Neural progenitor cell (in vitro differentiated cells): ENCODE measurements around the gene RND1. TPM values are rescaled to one million over a fixed set of nuclear protein-coding genes. Genes with fewer than 3 reads are reported as not detected.
"Not testable (repeated sequence)": the region's sequence is repeated elsewhere in the genome, so short reads cannot be mapped to it uniquely, and the experiment has no call there.

Experiments
- DNase-seq: peaks from one replicate; pipeline ENCODE4 v3.0.0-alpha.2; 2016; ENCODE audit warnings: low spot score
- H2AFZ ChIP-seq: fragments of 200-600 bp; sonication (generic); replicated peaks from 2 replicates; pipeline ENCODE4 v1.6.1; 2016; ENCODE audit warnings: antibody characterized with exemption
- H3F3A ChIP-seq: fragments of 200-600 bp; sonication (generic); 2 replicates; pipeline ENCODE4 v1.6.1; 2016; ENCODE audit warnings: antibody characterized with exemption, low read depth
- H3K27ac ChIP-seq: fragments of 200-600 bp; sonication (generic); 2 replicates; pipeline ENCODE4 v1.5.1; 2016; ENCODE audit warnings: mild to moderate bottlenecking
- H3K27me3 ChIP-seq: fragments of 200-600 bp; sonication (generic); 2 replicates; pipeline ENCODE4 v1.6.1; 2016; ENCODE audit warnings: mild to moderate bottlenecking, moderate library complexity
- H3K36me3 ChIP-seq: fragments of 200-600 bp; sonication (generic); 2 replicates; pipeline ENCODE4 v1.5.1; 2016
- H3K4me1 ChIP-seq: fragments of 200-600 bp; sonication (generic); 2 replicates; pipeline ENCODE4 v1.6.1; 2016; ENCODE audit warnings: mixed run types
- H3K4me2 ChIP-seq: fragments of 200-600 bp; sonication (generic); 2 replicates; pipeline ENCODE4 v1.6.1; 2016
- H3K4me3 ChIP-seq: fragments of 200-600 bp; sonication (generic); 2 replicates; pipeline ENCODE4 v1.5.1; 2016
- H3K79me2 ChIP-seq: fragments of 200-600 bp; sonication (generic); 2 replicates; pipeline ENCODE4 v1.6.1; 2016; ENCODE audit warnings: low read depth
- H3K9ac ChIP-seq: fragments of 200-600 bp; sonication (generic); 2 replicates; pipeline ENCODE4 v1.6.1; 2016
- H3K9me3 ChIP-seq: fragments of 200-600 bp; sonication (generic); 2 replicates; pipeline ENCODE4 v1.5.1; 2016; ENCODE audit warnings: low read depth
- H4K20me1 ChIP-seq: fragments of 200-600 bp; sonication (generic); 2 replicates; pipeline ENCODE4 v1.6.1; 2016; ENCODE audit warnings: low read depth
- H3K27ac Mint-ChIP-seq: 3 replicates; pipeline ENCODE4 v1.8.0; 2021; ENCODE audit warnings: mixed read lengths
- H3K27me3 Mint-ChIP-seq: 2 replicates; pipeline ENCODE4 v1.8.0; 2022; ENCODE audit warnings: low read depth, mild to moderate bottlenecking, inconsistent platforms, moderate library complexity, mixed read lengths; ENCODE audit not compliant: insufficient read depth
- H3K36me3 Mint-ChIP-seq: 3 replicates; pipeline ENCODE4 v1.8.0; 2021; ENCODE audit warnings: mixed read lengths
- H3K4me1 Mint-ChIP-seq: 3 replicates; pipeline ENCODE4 v1.8.0; 2021; ENCODE audit warnings: mixed read lengths
- H3K4me3 Mint-ChIP-seq: 3 replicates; pipeline ENCODE4 v1.8.0; 2021; ENCODE audit warnings: mild to moderate bottlenecking, moderate library complexity, mixed read lengths
- H3K9me3 Mint-ChIP-seq: 3 replicates; pipeline ENCODE4 v1.8.0; 2020; ENCODE audit warnings: mixed read lengths
- EZH2 ChIP-seq: fragments of 200-600 bp; sonication (generic); IDR thresholded peaks from 2 replicates; pipeline ENCODE4 v1.6.1; 2017; ENCODE audit warnings: antibody characterized with exemption, mild to moderate bottlenecking, moderate library complexity
- EZH2phosphoT487 ChIP-seq: fragments of 200-600 bp; sonication (generic); IDR thresholded peaks from 2 replicates; pipeline ENCODE4 v1.6.1; 2017; ENCODE audit warnings: antibody characterized with exemption
- total RNA-seq: library from RNA; depleted of rRNA; stranded (reverse); fragments of >200 nt; gene quantifications from 2 replicates; pipeline ENCODE4 v1.2.3, GENCODE V29; 2015; ENCODE audit warnings: low replicate concordance
- TF ChIP-seq, protein P1 (sequence below): fragments of 200-600 bp; sonication (generic); IDR thresholded peaks from 2 replicates; pipeline ENCODE4 v1.5.1; 2017; ENCODE audit warnings: antibody characterized with exemption, mild to moderate bottlenecking

Gene RND1
- total RNA-seq, 1 donor from 2014 or later, result 9.8 TPM

- no peaks in the 10 kb centered on the region for H3K79me2 ChIP-seq
- Mint-ChIP-seq H3K27ac (no peak overlapping the region), H3K27me3 (peaks cover 16% of the 10 kb centered on the region), H3K4me1 (peaks cover 40% of the 10 kb centered on the region), H3K36me3 (no peaks in the 10 kb centered on the region), H3K4me3 (no peak overlapping the region), H3K9me3 (no peaks in the 10 kb centered on the region)
- H3K4me1 ChIP-seq, result peaks cover 35% of the 10 kb centered on the region
- no peak for DNase-seq
- H3K27me3 ChIP-seq, result no peaks in the 10 kb centered on the region
- H2AFZ ChIP-seq, result no peak overlapping the region
- H3K4me3 ChIP-seq, result no peak overlapping the region
- H3K27ac ChIP-seq, result no peak overlapping the region
- H3K4me2 ChIP-seq, result no peak overlapping the region
- H4K20me1 ChIP-seq, result no peaks in the 10 kb centered on the region
- H3K36me3 ChIP-seq, result no peaks in the 10 kb centered on the region
- H3K9ac ChIP-seq, result no peak overlapping the region
- TF ChIP-seq EZH2 (no peak), EZH2phosphoT487 (no peak)
- TF ChIP-seq, protein P1, sequence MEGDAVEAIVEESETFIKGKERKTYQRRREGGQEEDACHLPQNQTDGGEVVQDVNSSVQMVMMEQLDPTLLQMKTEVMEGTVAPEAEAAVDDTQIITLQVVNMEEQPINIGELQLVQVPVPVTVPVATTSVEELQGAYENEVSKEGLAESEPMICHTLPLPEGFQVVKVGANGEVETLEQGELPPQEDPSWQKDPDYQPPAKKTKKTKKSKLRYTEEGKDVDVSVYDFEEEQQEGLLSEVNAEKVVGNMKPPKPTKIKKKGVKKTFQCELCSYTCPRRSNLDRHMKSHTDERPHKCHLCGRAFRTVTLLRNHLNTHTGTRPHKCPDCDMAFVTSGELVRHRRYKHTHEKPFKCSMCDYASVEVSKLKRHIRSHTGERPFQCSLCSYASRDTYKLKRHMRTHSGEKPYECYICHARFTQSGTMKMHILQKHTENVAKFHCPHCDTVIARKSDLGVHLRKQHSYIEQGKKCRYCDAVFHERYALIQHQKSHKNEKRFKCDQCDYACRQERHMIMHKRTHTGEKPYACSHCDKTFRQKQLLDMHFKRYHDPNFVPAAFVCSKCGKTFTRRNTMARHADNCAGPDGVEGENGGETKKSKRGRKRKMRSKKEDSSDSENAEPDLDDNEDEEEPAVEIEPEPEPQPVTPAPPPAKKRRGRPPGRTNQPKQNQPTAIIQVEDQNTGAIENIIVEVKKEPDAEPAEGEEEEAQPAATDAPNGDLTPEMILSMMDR, result no peak
- no peaks in the 10 kb centered on the region for H3K9me3 ChIP-seq
- peaks cover 28% of the 10 kb centered on the region for H3F3A ChIP-seq
These were observed 12.9 kb upstream of the RND1 start for GRCh38 chr12:48878548-48878947.

- Mint-ChIP-seq H3K36me3 (no peaks in the 10 kb centered on the region), H3K27me3 (peaks cover 16% of the 10 kb centered on the region), H3K9me3 (no peaks in the 10 kb centered on the region), H3K4me1 (peaks cover 28% of the 10 kb centered on the region), H3K4me3 (no peak overlapping the region), H3K27ac (no peak overlapping the region)
- peaks cover 3% of the 10 kb centered on the region for H3F3A ChIP-seq
- H3K4me2 ChIP-seq, result no peak overlapping the region
- H3K79me2 ChIP-seq, result no peaks in the 10 kb centered on the region
- no peak overlapping the region for H3K27ac ChIP-seq
- H3K9ac ChIP-seq, result no peak overlapping the region
- no peak for TF ChIP-seq EZH2
- no peak for TF ChIP-seq EZH2phosphoT487
- TF ChIP-seq, protein P1, result no peak
- H3K4me3 ChIP-seq, result no peak overlapping the region
- no peaks in the 10 kb centered on the region for H3K9me3 ChIP-seq
- DNase-seq, result no peak
- H2AFZ ChIP-seq, result no peak overlapping the region
- no peaks in the 10 kb centered on the region for H4K20me1 ChIP-seq
- H3K27me3 ChIP-seq, result no peaks in the 10 kb centered on the region
- H3K36me3 ChIP-seq, result no peaks in the 10 kb centered on the region
- peaks cover 10% of the 10 kb centered on the region for H3K4me1 ChIP-seq
These were observed 10.4 kb upstream of the RND1 start for GRCh38 chr12:48875944-48876515.

DNA sequence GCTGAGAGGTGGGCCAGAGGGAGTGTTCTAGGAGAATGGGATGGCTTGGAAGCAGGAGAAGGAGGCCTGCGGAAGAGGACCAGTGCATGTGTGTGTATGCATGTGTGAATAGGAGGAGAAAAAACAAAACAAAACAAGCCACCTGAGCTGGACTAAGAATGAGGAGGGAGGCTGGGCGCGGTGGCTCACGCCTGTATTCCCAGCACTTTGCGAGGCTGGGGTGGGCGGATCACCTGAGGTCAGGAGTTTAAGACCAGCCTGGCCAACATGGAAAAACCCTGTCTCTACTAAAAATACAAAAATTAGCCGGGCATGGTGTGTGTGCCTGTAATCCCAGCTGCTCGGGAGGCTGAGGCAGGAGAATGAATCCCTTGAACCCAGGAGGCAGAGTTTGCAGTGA lies 7.9 kb upstream of the RND1 start:
- not testable (repeated sequence) for H3K9ac ChIP-seq, H3K4me1 ChIP-seq, H3K27ac ChIP-seq, H4K20me1 ChIP-seq, H3K36me3 Mint-ChIP-seq, H3K27me3 ChIP-seq, H3K9me3 Mint-ChIP-seq, H3K36me3 ChIP-seq, H3K4me3 ChIP-seq, H3K4me2 ChIP-seq, H2AFZ ChIP-seq, H3F3A ChIP-seq, H3K4me3 Mint-ChIP-seq, DNase-seq, H3K9me3 ChIP-seq, H3K79me2 ChIP-seq
- H3K27ac Mint-ChIP-seq, result peak overlapping the region; percentile 7
- H3K4me1 Mint-ChIP-seq, result peaks cover 18% of the 10 kb centered on the region
- peaks cover 16% of the 10 kb centered on the region for H3K27me3 Mint-ChIP-seq

DNA sequence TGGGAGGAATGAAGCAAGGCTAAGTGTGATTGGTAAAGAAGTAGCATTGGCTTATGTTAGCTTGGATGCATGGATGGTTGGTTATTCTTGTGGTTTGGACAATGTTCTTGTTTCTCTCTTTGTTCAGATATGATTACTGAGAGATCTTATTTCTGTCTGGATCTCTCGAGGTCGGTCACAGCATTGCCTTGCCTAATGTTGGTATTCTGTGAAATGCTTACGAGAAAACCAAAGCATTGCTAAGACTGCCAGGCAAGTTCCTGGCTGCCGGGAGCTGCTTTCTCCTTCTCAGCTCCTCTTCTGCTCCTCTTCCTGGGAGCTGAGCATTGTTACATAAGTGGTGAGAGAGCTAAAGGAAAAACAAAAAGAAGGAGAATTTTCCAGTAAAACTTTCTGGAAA lies 7.4 kb upstream of the RND1 start:
- Histone ChIP-seq H4K20me1 (no peaks in the 10 kb centered on the region), H3K27me3 (no peaks in the 10 kb centered on the region), H2AFZ (no peak overlapping the region), H3K36me3 (no peaks in the 10 kb centered on the region), H3F3A (no peaks in the 10 kb centered on the region), H3K9ac (no peak overlapping the region), H3K4me3 (no peak overlapping the region), H3K4me1 (no peaks in the 10 kb centered on the region), H3K4me2 (no peak overlapping the region), H3K27ac (no peak overlapping the region), H3K9me3 (no peaks in the 10 kb centered on the region), H3K79me2 (no peaks in the 10 kb centered on the region)
- TF ChIP-seq EZH2 (no peak), EZH2phosphoT487 (no peak)
- TF ChIP-seq, protein P1, result no peak
- no peaks in the 10 kb centered on the region for H3K36me3 Mint-ChIP-seq
- H3K27ac Mint-ChIP-seq, result no peak overlapping the region
- peaks cover 18% of the 10 kb centered on the region for H3K4me1 Mint-ChIP-seq
- no peak for DNase-seq
- no peak overlapping the region for H3K4me3 Mint-ChIP-seq
- peaks cover 12% of the 10 kb centered on the region for H3K27me3 Mint-ChIP-seq
- no peaks in the 10 kb centered on the region for H3K9me3 Mint-ChIP-seq
